Measurements from ENCODE around the gene EFNA2. TPM values are rescaled to one million over a fixed set of nuclear protein-coding genes. Genes with fewer than 3 reads are reported as not detected.

EFNA2 gene
- total RNA-seq, 4 donors from 2014 or later, result not detected

DNA sequence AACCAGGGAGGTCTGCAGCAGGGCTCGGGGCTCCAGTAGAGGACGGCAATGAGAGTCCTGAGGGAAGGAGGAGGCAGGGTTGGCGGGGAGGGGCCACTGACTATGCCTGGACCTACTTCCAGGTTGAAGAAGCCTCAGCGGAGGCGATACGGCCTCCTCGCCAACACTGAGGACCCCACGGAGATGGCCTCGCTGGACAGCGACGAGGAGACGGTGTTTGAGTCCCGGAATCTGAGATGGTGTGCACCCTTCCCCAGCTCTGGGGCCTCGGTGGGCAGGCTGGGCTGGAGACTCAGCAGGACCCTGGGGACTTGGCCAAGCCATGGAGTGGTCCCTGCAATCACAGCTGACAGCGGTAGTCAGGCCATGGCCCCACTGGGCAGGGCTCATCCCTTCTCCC is 8.6 kb upstream of the EFNA2 start:
- TF ChIP-seq, protein P1, sequence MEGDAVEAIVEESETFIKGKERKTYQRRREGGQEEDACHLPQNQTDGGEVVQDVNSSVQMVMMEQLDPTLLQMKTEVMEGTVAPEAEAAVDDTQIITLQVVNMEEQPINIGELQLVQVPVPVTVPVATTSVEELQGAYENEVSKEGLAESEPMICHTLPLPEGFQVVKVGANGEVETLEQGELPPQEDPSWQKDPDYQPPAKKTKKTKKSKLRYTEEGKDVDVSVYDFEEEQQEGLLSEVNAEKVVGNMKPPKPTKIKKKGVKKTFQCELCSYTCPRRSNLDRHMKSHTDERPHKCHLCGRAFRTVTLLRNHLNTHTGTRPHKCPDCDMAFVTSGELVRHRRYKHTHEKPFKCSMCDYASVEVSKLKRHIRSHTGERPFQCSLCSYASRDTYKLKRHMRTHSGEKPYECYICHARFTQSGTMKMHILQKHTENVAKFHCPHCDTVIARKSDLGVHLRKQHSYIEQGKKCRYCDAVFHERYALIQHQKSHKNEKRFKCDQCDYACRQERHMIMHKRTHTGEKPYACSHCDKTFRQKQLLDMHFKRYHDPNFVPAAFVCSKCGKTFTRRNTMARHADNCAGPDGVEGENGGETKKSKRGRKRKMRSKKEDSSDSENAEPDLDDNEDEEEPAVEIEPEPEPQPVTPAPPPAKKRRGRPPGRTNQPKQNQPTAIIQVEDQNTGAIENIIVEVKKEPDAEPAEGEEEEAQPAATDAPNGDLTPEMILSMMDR (IDR thresholded peaks at IDR 0.05; ENCODE audit: low read depth), result no peak

DNA sequence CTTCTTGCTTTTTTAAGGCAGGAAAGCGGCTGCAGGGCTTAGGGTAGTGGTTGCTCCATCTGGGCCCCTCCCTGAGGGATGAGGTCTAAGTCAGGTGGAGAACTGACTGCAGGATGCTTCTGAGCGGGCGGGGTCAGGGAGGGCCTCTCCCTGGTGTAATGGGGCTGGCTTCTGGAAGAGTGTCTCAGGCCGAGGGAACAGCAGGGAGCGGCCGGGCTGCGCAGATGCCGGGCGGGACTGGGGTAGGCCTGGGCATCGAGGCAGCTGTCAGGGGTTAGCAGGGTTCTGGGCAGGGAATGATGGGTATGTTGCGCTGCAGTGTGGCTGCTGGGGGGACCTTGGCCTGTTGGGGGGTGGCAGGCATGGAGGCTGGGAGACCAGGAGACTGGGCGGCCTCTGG is 7.6 kb upstream of the EFNA2 start:
- TF ChIP-seq, protein P1 (IDR thresholded peaks at IDR 0.05; ENCODE audit: low read depth), result no peak

DNA sequence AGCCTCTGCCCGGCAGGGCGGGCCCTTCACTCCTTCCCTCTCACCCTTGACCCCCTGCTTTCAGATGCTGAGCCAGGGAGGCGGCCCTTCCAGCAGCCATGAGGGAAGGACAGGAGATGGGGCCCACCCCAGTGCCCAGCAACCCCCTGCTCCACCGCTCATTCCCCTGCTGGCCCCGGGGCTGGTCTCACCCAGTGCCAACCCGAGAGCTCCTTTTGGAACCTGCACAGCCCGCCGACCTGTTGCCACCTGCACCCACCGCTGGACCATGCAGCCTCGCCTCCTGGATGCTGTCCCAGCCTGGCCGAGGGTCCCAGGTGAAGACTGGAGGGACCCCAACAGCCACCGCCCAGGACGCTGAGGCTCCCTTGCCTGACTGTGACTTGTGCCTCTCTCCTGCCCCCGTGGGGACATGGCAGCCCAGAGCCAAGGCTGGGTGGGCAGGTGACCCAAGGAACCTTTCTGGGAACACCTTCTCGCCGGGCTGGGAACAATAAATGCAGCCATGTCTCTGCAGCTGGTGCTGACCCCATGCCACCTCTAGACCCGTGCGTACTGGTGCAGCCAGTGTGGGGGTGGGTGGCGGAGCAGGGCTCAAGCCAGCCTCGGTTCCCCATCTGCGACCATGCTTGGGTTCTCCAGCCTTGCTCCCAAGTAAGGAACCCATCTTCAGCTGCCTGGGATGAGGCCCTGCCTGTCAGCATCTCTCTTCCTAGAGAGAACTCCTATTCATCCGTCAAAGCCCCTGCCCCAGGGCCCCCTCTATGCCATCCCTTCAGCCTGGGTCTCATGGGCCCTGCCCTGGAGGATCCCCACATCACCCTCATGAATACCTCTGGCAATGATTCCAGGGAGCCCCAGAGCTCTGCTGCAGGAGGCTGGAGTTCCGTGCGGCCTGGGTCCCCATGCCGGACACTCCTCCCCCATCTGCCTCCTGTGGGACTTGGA is 6.7 kb upstream of the EFNA2 start:
- TF ChIP-seq, protein P1 (IDR thresholded peaks at IDR 0.05; ENCODE audit: low read depth), result no peak

DNA sequence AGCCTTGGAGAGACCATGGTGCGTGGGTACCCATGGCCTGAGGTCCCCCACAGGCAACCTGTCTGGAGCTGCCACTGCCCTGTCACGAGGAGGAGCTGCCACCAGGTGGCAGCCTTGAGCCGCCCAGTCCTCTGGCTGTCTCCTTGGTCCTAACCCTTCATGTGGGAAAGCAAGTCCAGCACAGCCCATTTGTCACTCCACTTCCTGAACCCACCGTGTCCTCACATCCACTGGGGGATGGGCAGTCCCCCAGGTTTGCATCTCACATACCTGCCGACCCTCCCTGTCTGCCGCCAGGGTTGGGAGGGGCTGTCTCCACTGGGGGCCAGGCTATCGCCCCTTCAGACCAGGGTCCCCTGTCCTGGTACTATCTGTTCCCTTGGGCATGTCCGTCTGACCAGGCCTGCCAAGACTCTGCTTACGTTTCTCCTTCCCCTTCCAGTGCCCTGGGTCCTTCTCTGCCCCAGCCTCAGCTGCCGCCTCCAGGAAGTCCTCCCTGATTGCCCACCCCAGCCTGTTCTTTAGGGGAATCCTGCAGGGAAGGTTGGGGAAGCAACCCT is 5.8 kb upstream of the EFNA2 start:
- TF ChIP-seq, protein P1 (IDR thresholded peaks at IDR 0.05; ENCODE audit: low read depth), result no peak

DNA sequence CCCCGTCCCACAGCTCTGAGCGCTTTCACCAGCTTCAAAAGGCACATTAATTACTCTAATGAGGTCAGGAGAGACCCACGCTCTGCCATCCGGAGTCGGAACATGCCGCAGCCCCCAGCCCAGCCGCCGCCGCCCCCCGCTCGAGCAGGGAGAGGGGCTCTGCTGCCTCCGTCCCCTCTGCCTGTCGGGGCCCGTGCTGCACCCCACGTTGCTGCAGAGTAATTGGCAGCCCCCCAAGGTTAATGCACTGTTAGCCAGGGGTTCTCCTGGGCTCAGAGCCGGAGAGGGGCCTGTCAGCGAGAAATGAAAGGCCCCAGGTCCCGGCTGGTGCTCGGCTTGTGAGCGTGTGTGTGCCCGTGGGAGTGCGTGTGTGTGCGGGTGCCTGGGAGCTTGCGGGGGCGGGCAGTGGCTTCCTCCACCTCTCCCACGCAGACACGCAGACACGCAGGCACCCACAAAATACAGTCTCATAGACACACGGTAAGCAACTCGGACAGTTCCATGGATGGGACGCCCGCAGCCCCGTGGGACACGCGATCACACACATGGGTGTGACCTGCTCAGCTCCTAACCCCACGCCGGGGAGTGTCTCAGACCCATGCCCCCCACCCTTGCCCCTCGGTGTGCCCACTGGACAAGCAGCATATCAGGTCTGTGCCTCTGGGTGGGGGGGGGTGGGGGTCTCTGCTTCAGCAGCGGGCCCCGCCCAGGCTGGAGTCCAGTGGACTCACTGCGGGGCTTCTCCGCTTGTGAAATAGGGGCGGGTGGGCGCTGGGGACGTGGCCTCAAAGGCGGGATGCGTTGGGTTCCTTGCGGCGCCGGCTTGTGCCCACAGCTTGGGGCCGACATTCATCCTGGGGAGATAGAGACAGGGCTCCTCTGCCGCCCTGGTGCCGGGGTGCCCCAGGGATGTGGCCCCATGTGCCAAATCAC is 4.8 kb upstream of the EFNA2 start:
- TF ChIP-seq, protein P1 (IDR thresholded peaks at IDR 0.05; ENCODE audit: low read depth), result no peak

DNA sequence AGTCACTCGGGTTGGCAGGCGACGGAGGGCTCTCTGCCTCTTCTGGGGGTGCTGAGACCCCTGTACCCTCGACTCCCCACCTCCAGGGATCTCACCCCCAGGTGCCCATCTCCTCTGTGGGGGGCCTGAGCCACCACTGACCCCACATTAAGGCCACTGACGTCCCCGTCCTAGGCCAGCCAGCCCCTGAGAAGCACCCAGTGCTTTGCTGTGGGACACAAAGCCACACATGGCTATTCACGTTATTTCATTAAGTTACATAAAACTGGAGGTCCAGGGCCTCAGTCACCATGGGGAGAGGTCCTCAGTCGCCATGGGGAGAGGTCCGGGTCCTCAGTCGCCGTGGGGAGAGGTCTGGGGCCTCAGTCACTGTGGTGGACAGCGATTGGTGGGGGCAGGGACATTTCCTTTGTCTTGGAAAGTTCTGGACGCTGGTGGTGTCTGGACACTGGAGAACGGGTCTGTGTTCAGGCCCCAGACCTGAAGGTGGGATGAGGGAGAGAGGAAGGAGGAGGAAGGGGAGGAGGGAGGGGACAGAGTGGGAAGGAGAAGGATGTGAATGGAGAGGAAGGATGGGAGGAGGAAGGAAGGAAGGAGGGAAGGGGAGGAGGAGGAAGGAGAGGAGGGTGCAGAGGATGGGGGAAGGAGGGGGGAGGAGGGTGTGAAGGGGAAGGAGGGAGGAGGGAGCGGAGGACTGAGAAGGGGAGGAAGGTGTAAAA is 3.9 kb upstream of the EFNA2 start:
- TF ChIP-seq, protein P1 (IDR thresholded peaks at IDR 0.05; ENCODE audit: low read depth), result no peak
